Hematopoietic multipotent progenitor cell (in vitro differentiated cells): ENCODE results near the gene EDARADD. TPM values are rescaled to one million over a fixed set of nuclear protein-coding genes. Genes with fewer than 3 reads are reported as not detected.
"Not testable (repeated sequence)": the region's sequence is repeated elsewhere in the genome, so short reads cannot be mapped to it uniquely, and the experiment has no call there.

ENCODE experiments used
- DNase-seq, 3 donors: peaks; one replicate each; pipeline ENCODE4 v3.0.0-alpha.2; 2011 to 2015; ENCODE audit warnings: low read depth in 2 of 3, low spot score in 2 of 3
- total RNA-seq: library from RNA; depleted of rRNA; stranded (reverse); fragments of >200 nt; gene quantifications from one replicate; pipeline ENCODE4 v1.2.3, GENCODE V29; 2012

The EDARADD gene
- total RNA-seq, 1 donor: 8.3 TPM

DNA sequence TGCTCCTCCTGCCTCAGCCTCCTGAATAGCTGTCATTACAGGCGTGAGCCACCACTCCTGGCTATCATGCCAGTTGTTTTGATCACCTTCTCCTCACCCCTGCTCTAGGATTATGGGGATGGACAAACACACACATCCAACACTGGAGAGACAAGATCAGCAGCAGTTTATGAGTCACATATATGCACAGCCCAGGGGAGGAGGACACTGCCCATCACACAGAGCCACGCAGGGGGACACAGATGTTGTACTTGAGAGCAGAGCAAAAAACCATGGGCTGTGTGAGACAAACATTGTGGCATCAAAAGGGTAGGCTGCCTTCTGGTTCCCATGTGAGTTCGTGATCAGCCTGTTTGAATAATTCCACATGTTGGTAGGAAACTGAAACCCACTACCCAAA lies 32.1 kb downstream of the EDARADD start:
- no peak for DNase-seq

DNA sequence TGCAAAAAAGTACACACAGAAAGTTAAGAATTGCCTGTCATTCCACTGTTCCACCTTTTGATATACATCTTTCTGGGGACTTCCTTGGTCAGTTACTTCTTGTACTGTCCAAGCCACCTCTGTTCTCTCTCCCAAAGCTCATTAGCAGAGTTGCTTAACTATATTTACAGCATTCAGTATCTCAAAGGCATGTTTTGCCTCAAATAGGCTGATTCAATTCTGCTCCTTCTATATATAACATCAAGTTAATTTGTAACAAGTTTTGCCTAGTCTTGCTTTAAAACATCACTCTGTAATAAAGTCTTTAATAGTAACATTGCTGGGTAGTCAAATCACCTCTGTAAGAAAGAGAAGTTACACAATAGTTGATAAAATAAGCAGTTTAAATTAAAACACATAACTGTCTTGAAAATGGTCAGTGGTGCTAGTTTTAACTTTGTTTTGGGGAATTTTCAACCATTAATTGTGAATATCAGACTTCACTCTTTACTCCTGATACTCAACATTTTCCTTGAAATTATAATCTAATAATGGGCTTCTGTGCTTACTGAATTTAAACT lies 35.7 kb downstream of the EDARADD start:
- DNase-seq: no peak

DNA sequence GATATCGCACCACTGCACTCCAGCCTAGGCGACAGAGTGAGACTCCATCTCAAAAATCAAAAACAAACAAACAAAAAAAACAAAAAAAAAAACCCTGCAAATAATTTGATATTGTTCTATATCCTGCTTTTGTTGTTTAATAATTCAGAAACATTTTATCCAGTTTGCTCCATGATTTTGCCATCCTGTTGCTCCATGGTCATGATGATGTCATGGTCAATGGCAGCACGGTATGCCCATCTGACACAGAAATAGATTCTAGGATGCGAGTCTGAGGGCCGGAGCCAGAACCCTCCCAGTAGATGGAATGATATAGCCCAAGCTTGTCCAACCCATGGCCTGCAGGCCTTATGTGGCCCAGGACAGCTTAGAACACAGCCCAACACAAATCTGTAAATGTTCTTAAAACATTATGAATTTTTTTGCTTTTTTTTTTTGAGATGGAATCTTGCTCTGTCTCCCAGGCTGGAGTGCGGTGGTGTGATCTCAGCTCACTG lies 39.8 kb downstream of the EDARADD start:
- DNase-seq: no peak

DNA sequence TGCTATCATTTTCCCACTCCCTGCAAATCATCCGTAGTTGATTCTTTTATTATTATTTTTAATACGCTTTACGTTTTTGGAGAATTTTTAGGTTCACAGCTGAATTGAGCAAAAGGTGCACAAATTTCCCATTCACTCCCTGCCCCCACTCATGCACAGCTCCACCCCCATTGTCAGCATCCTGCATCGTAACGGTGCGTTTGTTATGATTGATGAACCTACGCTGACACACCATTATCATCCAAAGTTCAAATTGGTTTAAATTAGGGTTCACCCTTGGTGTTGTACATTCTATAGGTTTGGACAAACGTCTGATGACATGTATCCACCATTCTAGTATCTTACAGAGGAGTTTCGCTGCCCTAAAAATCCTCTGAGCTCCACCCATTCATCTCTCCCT lies 44.5 kb downstream of the EDARADD start:
- no peak for DNase-seq

DNA sequence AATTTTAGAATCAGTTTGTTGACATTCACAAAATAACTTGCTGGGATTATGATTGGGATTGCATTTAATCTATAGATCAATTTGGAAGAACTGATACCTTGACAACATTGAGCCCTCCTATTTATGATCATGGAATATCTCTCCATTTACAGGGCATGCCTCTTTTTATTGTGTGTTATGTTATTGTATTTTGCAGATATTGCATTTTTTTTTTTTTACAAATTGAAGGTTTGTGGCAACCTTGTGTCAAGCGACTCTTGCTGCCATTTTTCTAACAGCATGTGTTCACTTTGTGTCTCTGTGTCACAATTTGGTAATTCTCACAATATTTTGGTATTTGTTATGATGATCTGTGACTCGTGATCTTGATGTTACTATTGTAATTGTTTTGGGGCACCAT lies 46.3 kb downstream of the EDARADD start:
- DNase-seq: no peak

DNA sequence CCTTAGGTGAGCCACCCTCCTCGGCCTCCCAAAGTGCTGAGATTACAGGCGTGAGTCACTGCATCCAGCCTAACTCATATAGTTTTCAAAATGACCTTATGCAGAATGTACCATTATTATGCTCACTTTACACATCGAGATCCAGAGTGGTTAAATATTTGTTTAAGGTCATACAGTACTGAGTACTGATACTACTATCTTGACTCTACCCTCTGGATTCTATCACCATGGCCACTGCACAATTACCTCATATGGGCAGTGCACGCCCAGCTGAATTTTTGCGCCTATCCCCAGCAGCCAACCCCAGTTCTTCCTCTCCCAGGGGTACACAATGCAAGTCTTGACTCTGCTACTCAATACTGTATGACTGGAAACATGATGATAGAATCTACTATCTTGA lies 56.7 kb downstream of the EDARADD start:
- DNase-seq: no peak

DNA sequence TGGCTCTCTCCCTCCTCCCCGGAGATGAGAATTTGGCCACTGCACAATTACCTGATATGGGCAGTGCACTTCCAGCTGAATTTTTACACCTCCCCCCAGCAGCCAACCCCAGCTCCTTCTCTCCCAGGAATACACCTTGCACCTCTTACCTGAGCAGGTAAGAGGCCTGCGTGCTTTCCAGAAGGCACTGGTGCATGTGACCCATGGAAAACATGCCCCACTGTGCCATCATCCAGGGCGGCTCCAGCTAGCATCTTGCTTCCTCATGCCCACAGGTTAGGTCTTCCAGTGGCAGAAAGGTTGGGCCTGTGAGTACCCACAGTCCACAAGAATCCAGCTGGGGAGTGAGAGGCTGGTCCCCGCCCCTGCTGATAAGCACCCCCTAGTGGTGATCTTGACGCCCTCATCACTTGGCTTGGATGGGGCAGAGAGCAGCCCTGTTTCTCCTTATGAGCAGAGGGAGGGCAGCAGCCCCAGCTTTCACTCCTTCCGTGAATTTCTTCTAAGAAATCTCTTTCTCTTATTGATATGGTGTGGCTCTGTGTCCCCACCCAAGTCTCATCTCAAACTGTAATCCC lies 57.8 kb downstream of the EDARADD start:
- peak in 2 of 3 donors; percentile 27 to 62 for DNase-seq

DNA sequence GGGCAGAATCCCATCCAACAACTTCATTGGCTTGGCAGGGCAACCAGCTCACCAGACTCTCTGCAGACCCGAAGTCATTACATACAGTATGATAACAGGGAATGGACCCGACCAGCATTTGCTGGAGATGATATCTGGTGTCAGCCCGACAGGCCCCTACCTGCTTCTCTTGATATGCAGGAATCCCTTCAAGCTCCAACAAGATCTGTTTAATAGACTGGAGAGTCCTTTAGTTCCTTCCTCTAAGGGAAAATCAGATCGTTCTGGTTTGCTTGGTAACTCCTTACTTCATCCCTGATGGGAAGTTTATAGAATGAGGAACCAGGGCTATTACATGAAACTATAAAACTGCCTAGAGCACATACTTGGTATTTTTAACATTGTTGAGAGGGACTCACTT lies 61.2 kb downstream of the EDARADD start:
- no peak for DNase-seq

DNA sequence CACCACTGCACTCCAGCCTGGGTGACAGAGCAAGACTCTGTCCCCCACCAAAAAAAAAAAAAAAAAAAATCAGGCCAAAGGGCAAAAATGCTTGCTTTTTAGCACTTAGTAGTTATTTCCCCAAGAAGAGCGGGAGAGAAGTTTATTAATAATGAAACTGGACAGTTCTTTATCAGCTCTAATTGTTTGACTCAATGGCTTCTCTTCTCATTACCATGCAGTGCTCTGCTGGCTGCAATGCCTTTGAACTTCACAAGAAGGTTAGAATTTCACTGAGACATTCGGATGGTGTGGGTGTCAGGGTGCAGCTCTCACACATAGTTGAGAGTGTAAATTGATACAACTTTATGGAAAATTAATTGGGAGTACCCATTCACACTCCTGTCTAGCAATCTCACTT lies 63.7 kb downstream of the EDARADD start:
- DNase-seq: no peak

DNA sequence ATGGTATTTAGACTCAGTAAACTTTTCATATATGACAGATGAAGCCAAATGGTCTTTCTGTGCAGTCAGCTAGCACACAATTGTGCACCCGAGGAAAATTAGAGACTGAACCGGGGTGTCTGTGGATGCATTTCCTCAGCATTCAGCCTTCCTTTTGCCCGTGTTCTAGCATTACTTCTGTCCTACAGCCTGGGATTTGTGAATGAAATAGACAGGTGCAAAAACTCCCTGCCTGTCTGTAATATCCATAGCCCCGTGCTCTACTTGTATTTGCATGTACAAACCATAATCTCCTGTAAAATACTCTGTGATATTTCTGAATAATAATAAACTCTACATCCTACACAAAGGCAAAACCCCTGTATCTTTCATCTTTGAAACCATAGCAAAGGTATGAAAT lies 64.9 kb downstream of the EDARADD start:
- DNase-seq: no peak

DNA sequence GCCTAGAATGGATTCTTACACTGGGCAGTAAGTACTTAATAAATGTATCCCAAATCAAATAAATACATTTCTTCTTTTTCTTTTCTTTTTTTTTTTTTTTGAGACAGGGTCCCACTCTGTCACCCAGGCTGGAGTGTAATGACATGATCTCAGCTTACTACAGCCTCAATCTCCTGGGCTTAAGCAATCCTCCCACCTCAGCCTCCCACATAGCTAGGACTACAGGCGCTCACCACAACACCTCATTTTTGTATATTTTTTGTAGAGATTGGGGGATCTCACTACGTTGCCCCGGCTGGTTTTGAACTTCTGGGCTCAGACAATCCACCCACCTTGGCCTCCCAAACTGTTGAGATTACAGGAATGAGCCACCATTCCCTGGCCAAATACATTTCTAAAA lies 66.0 kb downstream of the EDARADD start:
- no peak for DNase-seq

DNA sequence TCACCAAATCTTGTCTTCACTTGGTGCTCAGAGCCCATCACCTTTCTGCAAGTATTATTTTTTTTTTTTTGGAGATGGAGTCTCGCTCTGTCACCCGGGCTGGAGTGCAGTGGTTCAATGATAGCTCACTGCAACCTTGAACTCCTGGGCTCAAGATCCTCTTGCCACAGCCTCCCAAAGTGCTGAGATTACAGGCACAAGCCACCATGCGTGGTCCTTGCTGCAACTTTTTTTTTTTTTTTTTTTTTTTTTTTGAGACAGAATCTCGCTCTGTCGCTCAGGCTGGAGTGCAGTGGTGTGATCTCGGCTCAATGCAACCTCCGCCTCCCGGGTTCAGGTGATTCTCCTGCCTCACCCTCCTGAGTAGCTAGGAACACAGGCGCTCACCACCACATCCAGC lies 70.1 kb downstream of the EDARADD start:
- not testable (repeated sequence) for DNase-seq

DNA sequence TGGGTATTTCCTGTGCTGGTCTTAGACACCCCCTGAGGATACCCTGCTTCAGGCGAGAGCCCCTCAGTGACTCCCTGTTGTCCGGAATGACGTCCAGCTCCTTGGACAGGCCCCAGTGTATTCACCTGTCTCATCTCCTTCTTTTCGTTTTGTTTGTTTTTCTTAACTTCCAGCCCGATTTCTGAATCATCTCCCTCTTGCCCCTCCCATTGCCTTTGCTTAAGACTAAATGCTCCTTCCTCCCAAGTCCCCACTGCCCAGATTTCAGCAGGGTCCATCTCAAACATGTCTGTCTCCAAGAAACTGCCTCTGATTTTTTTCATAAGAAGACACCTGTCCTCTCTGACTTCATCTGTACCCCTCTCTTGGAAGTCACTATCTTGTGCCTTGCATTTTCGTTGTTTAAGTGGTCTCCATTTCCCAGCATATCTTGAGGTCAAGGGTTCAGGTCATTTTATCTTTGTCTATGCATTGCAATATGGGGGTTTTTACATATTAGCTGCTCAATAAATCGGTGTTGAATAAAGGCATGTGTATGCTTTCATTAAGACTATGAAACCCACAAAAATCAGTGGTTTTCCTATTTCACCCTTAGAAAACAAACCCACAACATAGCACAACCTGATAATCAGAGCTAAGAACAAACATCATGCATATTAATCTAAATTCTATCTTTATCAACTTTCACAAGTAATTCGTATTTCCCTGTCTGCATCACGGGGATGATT lies 71.3 kb downstream of the EDARADD start:
- DNase-seq: no peak

DNA sequence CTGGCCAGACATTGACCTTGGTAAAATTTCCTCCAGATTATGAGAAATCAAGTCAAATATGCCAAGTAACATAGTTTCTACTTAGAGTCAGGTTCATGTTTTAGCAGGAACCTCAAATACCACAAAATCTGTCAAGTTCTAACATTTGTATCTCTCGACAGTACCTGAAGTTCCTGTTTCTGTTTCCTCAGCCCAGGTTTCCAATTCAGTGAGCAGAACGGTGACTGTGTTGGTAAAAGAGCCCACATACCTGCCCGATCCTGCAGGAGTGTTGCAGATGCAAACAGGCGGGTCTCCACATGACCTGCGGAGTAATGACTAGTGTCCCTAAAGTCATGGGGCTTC lies 71.8 kb downstream of the EDARADD start:
- DNase-seq: peak in 1 of 3 donors; percentile 27

DNA sequence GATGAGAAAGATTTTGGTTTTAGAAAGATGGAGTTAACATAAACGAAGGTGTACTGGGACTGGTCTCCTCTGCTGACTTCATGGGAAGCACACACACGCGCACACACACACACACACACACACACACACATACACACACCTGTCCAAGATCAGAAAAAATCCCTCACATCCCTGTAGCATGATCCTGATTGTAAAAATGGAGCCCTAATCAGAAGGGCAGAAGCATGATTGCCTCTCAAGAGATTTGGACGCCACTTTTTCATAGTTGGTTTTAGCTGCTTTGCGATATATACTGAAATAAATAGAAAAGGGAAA lies 73.2 kb downstream of the EDARADD start:
- no peak for DNase-seq

DNA sequence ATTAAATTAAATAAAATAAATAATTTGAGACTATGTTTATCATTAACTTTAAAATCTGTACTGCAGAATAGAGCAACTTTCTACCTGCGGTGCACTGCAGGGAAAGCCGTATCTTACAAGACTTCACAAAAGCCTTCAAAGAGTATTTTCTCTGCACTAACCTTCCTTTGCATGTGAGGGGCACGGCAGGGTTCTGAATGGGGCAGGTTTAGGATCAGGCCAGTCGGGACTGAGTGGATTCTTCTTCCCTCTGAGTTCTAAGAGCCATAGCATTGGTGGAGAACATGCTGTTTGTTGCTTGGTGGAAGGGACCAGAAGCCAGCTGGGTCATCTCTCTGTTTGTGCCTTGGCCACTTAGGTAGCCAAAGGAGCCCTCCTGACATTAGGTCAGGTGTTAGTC lies 74.5 kb downstream of the EDARADD start:
- no peak for DNase-seq

DNA sequence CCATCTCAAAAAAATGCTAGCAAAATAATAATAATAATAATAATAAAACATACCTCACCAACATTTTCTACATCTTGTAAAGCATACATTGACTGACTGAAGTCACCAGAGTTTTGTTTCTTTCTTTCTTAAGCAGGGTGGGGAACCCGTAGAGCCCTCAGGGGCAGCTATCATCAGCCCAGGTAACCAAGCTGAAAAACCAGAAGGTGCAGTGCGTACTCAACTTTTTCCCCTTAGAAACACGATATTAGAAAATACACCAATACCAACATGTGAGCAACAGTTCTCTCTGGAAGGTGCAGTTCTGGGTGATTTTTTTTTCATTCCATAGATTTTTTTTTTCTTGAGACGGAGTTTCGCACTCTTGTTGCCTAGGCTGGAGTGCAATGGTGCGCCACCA lies 75.4 kb downstream of the EDARADD start:
- DNase-seq: no peak

DNA sequence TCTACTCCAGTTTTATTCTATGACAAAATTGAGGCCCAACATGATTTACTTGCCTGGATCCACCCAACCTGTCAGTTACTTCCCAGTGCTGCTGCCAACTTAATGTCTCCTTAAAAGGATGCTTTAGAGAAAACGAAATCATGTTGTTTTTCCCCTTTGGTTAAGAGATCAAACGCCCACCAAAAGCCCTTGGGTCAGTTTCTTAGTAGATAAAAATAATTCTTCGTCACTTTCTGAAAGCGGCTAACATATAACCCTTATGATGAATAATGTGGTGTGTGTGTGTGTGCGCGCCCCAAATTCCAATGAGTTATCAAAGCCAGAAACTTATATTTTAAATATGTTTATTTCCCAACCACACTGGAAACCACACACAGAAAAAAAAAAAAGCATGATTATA lies 77.0 kb downstream of the EDARADD start:
- no peak for DNase-seq

DNA sequence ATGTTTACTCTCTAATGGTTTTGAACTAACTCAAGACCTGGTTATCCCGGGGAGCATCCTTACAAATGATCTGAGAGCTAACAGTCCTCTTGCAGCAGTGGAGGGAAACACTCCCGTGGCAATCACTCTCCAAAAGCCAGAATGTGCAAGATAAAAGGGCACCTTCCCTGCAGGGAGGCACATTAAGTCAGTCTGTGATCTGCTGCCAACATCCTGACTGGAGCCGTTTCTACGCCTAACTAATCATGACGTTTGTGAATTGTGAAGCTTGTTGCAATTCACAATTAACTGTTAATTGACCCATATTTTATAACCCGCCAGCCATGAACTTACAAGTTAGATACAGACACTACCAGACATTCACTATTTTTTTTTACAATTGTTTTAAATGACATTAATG lies 77.6 kb downstream of the EDARADD start:
- no peak for DNase-seq

DNA sequence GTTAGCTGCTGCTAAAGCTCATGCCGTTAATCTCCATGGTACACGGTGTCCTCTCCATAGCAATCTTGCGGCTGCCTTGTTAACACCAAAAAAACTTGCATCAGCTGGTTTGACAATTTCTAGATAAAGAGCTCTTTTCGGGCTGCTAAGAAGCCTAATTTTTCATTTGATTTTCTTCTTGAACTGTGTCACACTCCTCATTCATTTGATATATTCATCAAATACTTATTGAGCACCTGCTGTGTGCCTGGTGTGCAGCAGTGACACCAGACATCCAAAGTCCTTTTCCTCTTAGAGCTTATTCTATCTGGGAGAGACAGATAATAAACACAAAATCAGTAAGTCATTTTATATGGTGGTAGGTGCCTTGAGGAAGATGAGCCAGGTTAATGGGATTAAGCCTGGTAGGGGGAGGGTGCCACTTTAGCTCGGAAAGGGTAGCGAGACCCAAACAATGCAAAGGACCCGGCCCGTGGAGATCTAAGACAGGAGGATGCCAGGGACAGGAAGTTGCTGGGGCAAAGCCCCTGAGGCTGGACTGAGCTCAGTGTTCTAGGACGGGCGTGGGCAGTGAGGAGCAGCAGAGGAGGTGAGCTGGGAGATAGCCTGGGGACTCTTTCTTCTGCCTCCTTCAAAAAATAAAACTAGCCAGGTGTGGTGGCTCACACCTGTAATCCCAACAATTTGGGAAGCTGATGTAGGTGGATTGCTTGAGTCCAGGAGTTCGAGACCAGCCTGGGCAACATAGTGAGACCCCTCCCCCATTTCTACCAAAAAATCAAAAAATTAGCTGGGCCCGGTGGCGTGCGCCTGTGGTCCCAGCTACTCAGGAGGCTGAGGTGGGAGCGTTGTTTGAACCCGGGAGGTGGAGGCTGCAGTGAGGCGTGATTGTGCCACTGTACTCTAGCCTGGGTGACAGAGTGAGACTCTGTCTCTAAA lies 79.0 kb downstream of the EDARADD start:
- DNase-seq: no peak

DNA sequence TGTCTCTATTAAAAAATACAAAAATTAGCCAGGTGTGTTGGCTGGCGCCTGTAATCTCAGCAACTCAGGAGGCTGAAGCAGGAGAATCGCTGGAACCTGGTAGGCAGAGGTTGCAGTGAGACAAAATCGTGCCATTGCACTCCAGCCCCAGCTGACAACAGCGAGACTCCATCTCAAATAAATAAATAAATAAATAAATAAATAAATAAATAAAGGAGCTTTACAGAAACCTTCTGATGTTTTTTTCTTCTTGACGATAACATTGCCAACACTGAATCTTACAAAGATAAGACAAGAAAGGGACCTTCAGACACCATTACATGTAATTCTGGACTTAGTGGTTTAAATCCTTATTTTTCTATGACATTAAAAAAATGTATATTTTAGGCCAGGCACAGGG lies 81.9 kb downstream of the EDARADD start:
- no peak for DNase-seq
